H9 (cell line): Measurements from ENCODE around the gene TSC22D3. TPM values are rescaled to one million over a fixed set of nuclear protein-coding genes. Genes with fewer than 3 reads are reported as not detected.
A peak's percentile ranks its signal among the peaks of the same experiment; 100 is the strongest.

Experiments used
- DNase-seq: peaks from one replicate; pipeline ENCODE4 v3.0.0-alpha.2; 2017
- H2AFZ ChIP-seq: one replicate; pipeline ENCODE4 v1.6.1; 2013; ENCODE audit warnings: mild to moderate bottlenecking, low read length, control low read depth, moderate library complexity
- H2AK5ac ChIP-seq: 2 replicates; pipeline ENCODE4 v1.6.1; 2013; ENCODE audit warnings: low read length, control low read depth, mixed read lengths; ENCODE audit not compliant: insufficient read length
- H2BK120ac ChIP-seq: one replicate; pipeline ENCODE4 v1.6.1; 2013; ENCODE audit warnings: low read depth, mild to moderate bottlenecking, low read length, control low read depth, inconsistent platforms; ENCODE audit not compliant: poor library complexity, severe bottlenecking
- H2BK12ac ChIP-seq: 2 replicates; pipeline ENCODE4 v1.6.1; 2013; ENCODE audit warnings: low read length, control low read depth, mixed read lengths, low read depth; ENCODE audit not compliant: insufficient read length
- H2BK15ac ChIP-seq: 2 replicates; pipeline ENCODE4 v1.6.1; 2013; ENCODE audit warnings: low read depth, low read length, control low read depth
- H2BK20ac ChIP-seq: one replicate; pipeline ENCODE4 v1.6.1; 2013; ENCODE audit warnings: low read depth, mild to moderate bottlenecking, low read length, control low read depth, inconsistent platforms; ENCODE audit not compliant: poor library complexity, severe bottlenecking
- H2BK5ac ChIP-seq: 2 replicates; pipeline ENCODE4 v1.6.1; 2013; ENCODE audit warnings: low read length, control low read depth, mixed read lengths; ENCODE audit not compliant: insufficient read length
- H3K14ac ChIP-seq: 2 replicates; pipeline ENCODE4 v1.6.1; 2013; ENCODE audit warnings: low read length, control low read depth; ENCODE audit not compliant: insufficient read depth
- H3K18ac ChIP-seq: 2 replicates; pipeline ENCODE4 v1.6.1; 2013; ENCODE audit warnings: low read depth, mild to moderate bottlenecking, mixed read lengths, low read length, control low read depth; ENCODE audit not compliant: insufficient read length
- H3K23ac ChIP-seq: 2 replicates; pipeline ENCODE4 v1.6.1; 2013; ENCODE audit warnings: low read length, control low read depth, mixed read lengths, low read depth; ENCODE audit not compliant: insufficient read length
- H3K23me2 ChIP-seq: 2 replicates; pipeline ENCODE4 v1.6.1; 2013; ENCODE audit warnings: low read depth, mild to moderate bottlenecking, mixed read lengths, low read length, control low read depth; ENCODE audit not compliant: insufficient read length, poor library complexity, severe bottlenecking
- H3K27ac ChIP-seq: 2 replicates; pipeline ENCODE4 v1.5.1; 2013; ENCODE audit warnings: low read length, control low read depth, mixed read lengths, low read depth; ENCODE audit not compliant: insufficient read length
- H3K27me3 ChIP-seq: 2 replicates; pipeline ENCODE4 v1.6.1; 2013; ENCODE audit warnings: low read length, control low read depth, inconsistent platforms; ENCODE audit not compliant: insufficient read depth
- H3K4ac ChIP-seq: 2 replicates; pipeline ENCODE4 v1.6.1; 2013; ENCODE audit warnings: low read depth, mild to moderate bottlenecking, control low read depth, inconsistent platforms, low read length, moderate library complexity
- H3K4me1 ChIP-seq: 2 replicates; pipeline ENCODE4 v1.6.1; 2013; ENCODE audit warnings: low read length, control low read depth, inconsistent platforms; ENCODE audit not compliant: insufficient read depth
- H3K4me2 ChIP-seq: 2 replicates; pipeline ENCODE4 v1.6.1; 2013; ENCODE audit warnings: low read length, control low read depth, mixed read lengths; ENCODE audit not compliant: insufficient read length, insufficient read depth
- H3K56ac ChIP-seq: 2 replicates; pipeline ENCODE4 v1.6.1; 2013; ENCODE audit warnings: low read depth, mild to moderate bottlenecking, mixed read lengths, low read length, control low read depth; ENCODE audit not compliant: insufficient read length
- H3K79me1 ChIP-seq: 2 replicates; pipeline ENCODE4 v1.6.1; 2013; ENCODE audit warnings: low read depth, mild to moderate bottlenecking, moderate library complexity, low read length, control low read depth, inconsistent platforms; ENCODE audit not compliant: insufficient read depth, poor library complexity, severe bottlenecking
- H3K79me2 ChIP-seq: 2 replicates; pipeline ENCODE4 v1.6.1; 2013; ENCODE audit warnings: low read length, control low read depth, inconsistent platforms; ENCODE audit not compliant: insufficient read depth
- H3K9ac ChIP-seq: 2 replicates; pipeline ENCODE4 v1.6.1; 2013; ENCODE audit warnings: low read length, control low read depth, mixed read lengths; ENCODE audit not compliant: insufficient read length; ENCODE audit errors: extremely low read depth
- H3K9me3 ChIP-seq: one replicate; pipeline ENCODE4 v1.6.1; 2013; ENCODE audit warnings: low read depth, low read length, inconsistent platforms; ENCODE audit not compliant: control insufficient read depth
- H3T11ph ChIP-seq: one replicate; pipeline ENCODE4 v1.6.1; 2013; ENCODE audit warnings: mild to moderate bottlenecking, low read length, control low read depth, inconsistent platforms
- H4K20me1 ChIP-seq: one replicate; pipeline ENCODE4 v1.6.1; 2013; ENCODE audit not compliant: control insufficient read depth, insufficient read length, insufficient read depth
- H4K5ac ChIP-seq: 2 replicates; pipeline ENCODE4 v1.6.1; 2013; ENCODE audit warnings: low read depth, mild to moderate bottlenecking, mixed read lengths, low read length, control low read depth; ENCODE audit not compliant: insufficient read length
- H4K8ac ChIP-seq: replicated peaks from 2 replicates; pipeline ENCODE4 v1.6.1; 2013; ENCODE audit warnings: low read length, control low read depth, mixed read lengths, low read depth; ENCODE audit not compliant: insufficient read length
- H4K91ac ChIP-seq: 2 replicates; pipeline ENCODE4 v1.6.1; 2013; ENCODE audit warnings: low read depth, mild to moderate bottlenecking, moderate library complexity, mixed read lengths, low read length, control low read depth; ENCODE audit not compliant: insufficient read length
- H3K27ac Mint-ChIP-seq, 3 experiments: 2 replicates in 2 of 3; 3 replicates in 1 of 3; pipeline ENCODE4 v1.8.0; 2020 to 2021; ENCODE audit warnings: mixed read lengths in 3 of 3, mild to moderate bottlenecking in 1 of 3, moderate library complexity in 1 of 3
- H3K27me3 Mint-ChIP-seq: 2 replicates; pipeline ENCODE4 v1.8.0; 2021; ENCODE audit warnings: low read depth, mild to moderate bottlenecking, moderate library complexity, mixed read lengths
- H3K36me3 Mint-ChIP-seq, 3 experiments: 2 replicates in 2 of 3; 3 replicates in 1 of 3; pipeline ENCODE4 v1.8.0; 2020 to 2021; ENCODE audit warnings: low read depth in 3 of 3, mixed read lengths in 3 of 3; ENCODE audit not compliant: insufficient read depth in 1 of 3
- H3K4me1 Mint-ChIP-seq, 2 experiments: 2 replicates each; pipeline ENCODE4 v1.8.0; 2020; ENCODE audit warnings: mixed read lengths in 2 of 2
- H3K4me3 Mint-ChIP-seq, 2 experiments: 2 replicates in 1 of 2; 3 replicates in 1 of 2; pipeline ENCODE4 v1.8.0; 2020 to 2021; ENCODE audit warnings: mild to moderate bottlenecking in 2 of 2, mixed read lengths in 2 of 2, moderate library complexity in 1 of 2
- H3K9me3 Mint-ChIP-seq, 2 experiments: 2 replicates in 1 of 2; 3 replicates in 1 of 2; pipeline ENCODE4 v1.8.0; 2020; ENCODE audit warnings: mild to moderate bottlenecking in 2 of 2, mixed read lengths in 2 of 2, moderate library complexity in 1 of 2
- CTCF ChIP-seq: fragments of 200-600 bp; sonication (generic); conservative IDR thresholded peaks from 3 replicates; pipeline ENCODE4 v1.8.0; 2021; ENCODE audit warnings: antibody characterized with exemption, mild to moderate bottlenecking
- WGBS: extraction: QIAGEN DNeasy Blood & Tissue Kit; methylation state at CpG from one replicate; pipeline ENCODE4 v1.1.7; 2013; ENCODE audit warnings: missing lambda C conversion rate, low lambda C conversion rate, mixed read lengths; ENCODE audit not compliant: insufficient read length; ENCODE audit errors: extremely low coverage; 5-methylcytosine and 5-hydroxymethylcytosine counted together
- total RNA-seq: library from RNA; stranded (reverse); gene quantifications from 2 replicates; pipeline ENCODE4 v1.2.1, GENCODE V29; 2021

TSC22D3 gene
- total RNA-seq, 1 experiment from 2014 or later: 10.5 TPM

GRCh38 chrX:107731831-107732502, 43.6 kb downstream of the TSC22D3 start:
- no peak overlapping the region for H4K91ac ChIP-seq
- no peak overlapping the region for H2BK20ac ChIP-seq
- H3K9me3 ChIP-seq: no peaks in the 10 kb centered on the region
- H3T11ph ChIP-seq: no peak overlapping the region
- no peaks in the 10 kb centered on the region for H4K20me1 ChIP-seq
- H3K23ac ChIP-seq: no peak overlapping the region
- Mint-ChIP-seq H3K27me3 (peaks cover 3% of the 10 kb centered on the region; the same call in 1 of the 2 replicates), H3K36me3 (peaks cover 0 to 4% (median 4%) of the 10 kb centered on the region in 3 experiments; a peak in 3 of 7 replicates), H3K4me1 (peaks cover 30 to 58% of the 10 kb centered on the region in 2 experiments), H3K9me3 (peaks cover 0 to 59% of the 10 kb centered on the region in 2 experiments; a peak in 2 of 5 replicates), H3K4me3 (no peak overlapping the region; a peak in 2 of 5 replicates), H3K27ac (peak overlapping the region in 2 of 3 experiments; percentile 85 to 94; a peak in 4 of 7 replicates)
- H3K14ac ChIP-seq: no peak overlapping the region
- TF ChIP-seq CTCF: no peak
- no peak overlapping the region for H4K8ac ChIP-seq
- no peaks in the 10 kb centered on the region for H3K23me2 ChIP-seq
- H2BK15ac ChIP-seq: no peak overlapping the region
- no peaks in the 10 kb centered on the region for H3K79me2 ChIP-seq
- no peak overlapping the region for H2AK5ac ChIP-seq
- DNase-seq: peak; percentile 93
- no peak overlapping the region for H2BK5ac ChIP-seq
- no peak overlapping the region for H3K27ac ChIP-seq
- no peaks in the 10 kb centered on the region for H3K79me1 ChIP-seq
- H2BK12ac ChIP-seq: no peak overlapping the region
- H3K56ac ChIP-seq: no peak overlapping the region
- H3K4ac ChIP-seq: no peak overlapping the region
- H3K9ac ChIP-seq: no peak overlapping the region
- no CpG with 5 or more reads among the region's 7 CpGs for WGBS
- H3K4me2 ChIP-seq: no peak overlapping the region
- H3K27me3 ChIP-seq: no peaks in the 10 kb centered on the region
- H3K18ac ChIP-seq: no peak overlapping the region
- no peak overlapping the region for H2AFZ ChIP-seq
- H4K5ac ChIP-seq: no peak overlapping the region
- no peak overlapping the region for H2BK120ac ChIP-seq
- peaks cover 15% of the 10 kb centered on the region; the same call in 1 of the 2 replicates for H3K4me1 ChIP-seq
